A673 (cell line): ENCODE data around the gene MINDY3.

Experiments used
- CTCF ChIP-seq: fragments of 300-800, 200-600 bp; sonication (generic); conservative IDR thresholded peaks from 2 replicates; pipeline ENCODE4 v1.5.1; 2017; ENCODE audit warnings: low read depth, mild to moderate bottlenecking, antibody characterized with exemption, low read length, moderate library complexity, mixed read lengths
- EZH2 ChIP-seq: fragments of 200-600 bp; sonication (generic); IDR thresholded peaks from 2 replicates; pipeline ENCODE4 v1.6.1; 2017; ENCODE audit warnings: borderline replicate concordance, low read depth, mild to moderate bottlenecking, mixed read lengths, antibody characterized with exemption, low read length; ENCODE audit not compliant: poor library complexity, severe bottlenecking

DNA sequence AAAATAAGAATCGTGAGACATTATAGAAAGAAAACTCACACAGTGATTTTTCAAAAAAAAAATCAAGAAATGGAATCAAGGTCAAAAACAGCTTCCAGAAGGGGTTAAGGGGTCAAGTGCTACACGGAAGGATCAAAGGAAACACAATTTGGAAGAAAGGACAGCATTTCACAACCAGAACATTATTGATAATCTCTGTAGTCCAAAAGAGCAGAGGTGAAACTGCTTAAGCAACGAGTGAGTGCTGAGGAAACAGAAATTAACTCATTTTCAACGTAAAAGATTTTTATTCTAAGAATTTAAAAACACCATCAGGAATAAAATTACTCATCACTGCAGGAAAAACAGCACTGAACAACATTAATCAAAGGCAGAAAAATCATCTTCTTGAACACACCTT, 23.5 kb downstream of the MINDY3 start:
- TF ChIP-seq CTCF (no peak), EZH2 (no peak)
